K562 (cell line): ENCODE measurements around the gene IGDCC3. TPM values are rescaled to one million over a fixed set of nuclear protein-coding genes. Genes with fewer than 3 reads are reported as not detected.

Experiments
- AFF4 ChIP-seq: sonication (generic); formaldehyde crosslinking; IDR thresholded peaks from 2 replicates; pipeline ENCODE4 v1.8.0; 2023; ENCODE audit warnings: mild to moderate bottlenecking, missing genetic modification reagents
- ATF3 ChIP-seq, 2 experiments: fragments of 450-650 bp in 1 of 2; sonication (generic) in 1 of 2; formaldehyde crosslinking in 1 of 2; IDR thresholded peaks in 1 of 2; conservative IDR thresholded peaks in 1 of 2; 2 replicates each; pipeline versions ENCODE4 v1.6.1 to v1.8.1; 2016 to 2023; ENCODE audit warnings: mild to moderate bottlenecking in 2 of 2, moderate library complexity in 2 of 2, inconsistent platforms in 1 of 2, missing genetic modification reagents in 1 of 2
- BRF2 ChIP-seq: IDR thresholded peaks from 3 replicates; pipeline ENCODE4 v1.6.1; 2011; ENCODE audit warnings: borderline replicate concordance, mild to moderate bottlenecking; ENCODE audit not compliant: insufficient read length, insufficient read depth
- CSDE1 ChIP-seq, 2 experiments: fragments of 450-650 bp; IDR thresholded peaks; 2 replicates each; pipeline ENCODE4 v1.6.1; 2016; ENCODE audit warnings: mild to moderate bottlenecking in 1 of 2
- E2F3 ChIP-seq: fragments of 250-450 bp; sonication (Bioruptor Pico); IDR thresholded peaks from 2 replicates; pipeline ENCODE4 v1.4.0; 2020; ENCODE audit warnings: mild to moderate bottlenecking
- HMGXB4 ChIP-seq: sonication (generic); formaldehyde crosslinking; IDR thresholded peaks from 2 replicates; pipeline ENCODE4 v1.8.1; 2023; ENCODE audit warnings: mild to moderate bottlenecking, missing genetic modification reagents
- HNRNPL ChIP-seq: fragments of 200-400 bp; formaldehyde crosslinking; IDR thresholded peaks from 2 replicates; pipeline ENCODE4 v1.6.1; 2017; ENCODE audit warnings: low read depth, mild to moderate bottlenecking, low read length
- NR4A1 ChIP-seq, 2 experiments: fragments of 250-450 bp in 1 of 2; fragments of 450-650 bp in 1 of 2; sonication (Bioruptor Pico) in 1 of 2; IDR thresholded peaks; 2 replicates each; pipeline versions ENCODE4 v1.4.0 to v1.6.1; 2016 to 2020; ENCODE audit warnings: mild to moderate bottlenecking in 2 of 2, missing compliant biosample characterization in 1 of 2, missing genetic modification characterization in 1 of 2, moderate library complexity in 1 of 2
- POLR2AphosphoS5 ChIP-seq: IDR thresholded peaks from 2 replicates; pipeline ENCODE4 v1.6.1; 2011; ENCODE audit warnings: mild to moderate bottlenecking, low read depth, low read length, moderate library complexity; ENCODE audit not compliant: control insufficient read depth, insufficient read depth
- POLR3A ChIP-seq: IDR thresholded peaks from 2 replicates; pipeline ENCODE4 v1.6.1; 2011; ENCODE audit warnings: borderline replicate concordance, mild to moderate bottlenecking, moderate library complexity; ENCODE audit not compliant: insufficient read length, insufficient read depth; ENCODE audit errors: extremely low read depth
- SAP30 ChIP-seq: fragments of 200-600 bp; sonication (generic); IDR thresholded peaks from 2 replicates; pipeline ENCODE4 v1.6.1; 2012; ENCODE audit warnings: borderline replicate concordance, low read depth, mild to moderate bottlenecking, moderate library complexity, low read length, control low read depth, inconsistent platforms; ENCODE audit not compliant: insufficient read depth, poor library complexity, severe bottlenecking
- TCF7 ChIP-seq: sonication (generic); IDR thresholded peaks from 2 replicates; pipeline ENCODE4 v1.6.1; 2016; ENCODE audit warnings: antibody characterized with exemption, borderline replicate concordance
- TCF7L2 ChIP-seq: fragments of 150-350 bp; IDR thresholded peaks from 2 replicates; pipeline ENCODE4 v1.6.1; 2016; ENCODE audit warnings: low read depth, mild to moderate bottlenecking, low read length, moderate library complexity
- ZNF740 ChIP-seq, 3 experiments: fragments of 200-800 bp in 1 of 3; sonication (Bioruptor generic) in 1 of 3; sonication (generic) in 1 of 3; formaldehyde crosslinking in 1 of 3; IDR thresholded peaks; 2 replicates each; pipeline versions ENCODE4 v1.6.1 to v1.8.0; 2016 to 2022; ENCODE audit warnings: mild to moderate bottlenecking in 2 of 3, missing compliant biosample characterization in 2 of 3, missing genetic modification characterization in 2 of 3, missing genetic modification reagents in 1 of 3
- polyA plus RNA-seq, 8 experiments: library from polyadenylated mRNA; depleted of rRNA in 4 of 8; stranded (reverse) in 5 of 8; unstranded in 3 of 8; fragments of >200 nt; fragmentation: Nextera tagmentation in 2 of 8; fragmentation: Illumina TruSeq in 1 of 8; extraction: Ambion mirVana in 2 of 8; extraction: Trizol in 1 of 8; gene quantifications; 2 replicates each; pipeline versions ENCODE4 v1.2.1 to v1.2.3, GENCODE V29; 2011 to 2014; ENCODE audit warnings: inconsistent platforms in 1 of 8, missing spikeins in 1 of 8
- total RNA-seq, 7 experiments: library from RNA; depleted of rRNA in 6 of 7; stranded (reverse); fragments of >200 nt in 6 of 7; fragmentation: Illumina TruSeq in 2 of 7; extraction: Trizol in 2 of 7; gene quantifications; 2 replicates each; pipeline versions ENCODE4 v1.2.1 to v1.2.3, GENCODE V29; 2011 to 2021; ENCODE audit warnings: low replicate concordance in 1 of 7

Gene IGDCC3
- total and polyA plus RNA-seq, 9 of the 15 experiments (the other 6 are each of a cell fraction or from before 2014, with no cell fraction given) = not detected

- peak; percentile 68; the same call in 1 of the 2 replicates for TF ChIP-seq AFF4 (CRISPR knock-in tag)
- TF ChIP-seq POLR2AphosphoS5 = peak; percentile 46; the same call in 1 of the 2 replicates
- TF ChIP-seq ZNF740 (CRISPR knock-in tag; IDR thresholded peaks at IDR 0.05) = peak; percentile 88
- no peak for TF ChIP-seq ZNF740 (tag; IDR thresholded peaks at IDR 0.05)
- TF ChIP-seq HMGXB4 (CRISPR knock-in tag) = no peak
- TF ChIP-seq E2F3 (CRISPR knock-in tag) = peak; percentile 51; the same call in 1 of the 2 replicates
- TF ChIP-seq TCF7L2 = no peak
- TF ChIP-seq POLR3A = no peak
- no peak for TF ChIP-seq TCF7
- TF ChIP-seq BRF2 = no peak
- TF ChIP-seq SAP30 = peak; percentile 51
- no peak for TF ChIP-seq NR4A1 (CRISPR knock-in tag; IDR thresholded peaks at IDR 0.05)
- TF ChIP-seq NR4A1 (tag; IDR thresholded peaks at IDR 0.05) = no peak
- TF ChIP-seq CSDE1 (IDR thresholded peaks at IDR 0.05) = no peak
- TF ChIP-seq ATF3 (IDR thresholded peaks at IDR 0.05) = no peak
- 0 out of 2 replicates have a peak, but pooled peaks have one; percentile 21 for TF ChIP-seq ATF3 (CRISPR knock-in tag; conservative IDR thresholded peaks at IDR 0.05)
- TF ChIP-seq HNRNPL = peak; percentile 96
Observed at GRCh38 chr15:65286704-65287519, 90.9 kb downstream of the IGDCC3 start, which contains the start of gene PARP16 (continued).
